ENCODE measurements around the gene SLC44A1. TPM values are rescaled to one million over a fixed set of nuclear protein-coding genes. Genes with fewer than 3 reads are reported as not detected.

Gene SLC44A1
- total RNA-seq, 4 donors from 2014 or later = 39.3 to 94.1 (median 58.3) TPM

DNA sequence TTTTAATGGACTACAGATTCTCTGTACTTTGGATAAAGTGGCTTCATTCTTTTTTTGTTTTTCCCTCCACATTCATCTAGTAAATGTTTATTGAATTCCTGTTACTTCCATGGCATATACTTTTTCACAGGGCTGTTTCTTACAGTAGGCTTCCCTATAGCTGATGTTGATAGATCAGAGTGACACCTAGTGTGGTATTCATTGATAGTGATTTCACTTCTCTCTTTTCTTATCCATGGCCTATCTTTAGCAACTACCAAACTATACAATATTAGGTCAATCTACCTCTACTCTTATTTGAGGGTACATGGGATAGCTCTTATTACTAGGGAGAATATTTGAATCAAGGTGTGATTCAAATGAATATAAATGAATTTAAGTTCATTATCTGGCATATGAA lies 239.2 kb downstream of the SLC44A1 start:
- H3K4me1 ChIP-seq = no peaks in the 10 kb centered on the region
- intact Hi-C loops (cut with DNase I; ENCODE audit: low total_unique reads) = no loop called here

DNA sequence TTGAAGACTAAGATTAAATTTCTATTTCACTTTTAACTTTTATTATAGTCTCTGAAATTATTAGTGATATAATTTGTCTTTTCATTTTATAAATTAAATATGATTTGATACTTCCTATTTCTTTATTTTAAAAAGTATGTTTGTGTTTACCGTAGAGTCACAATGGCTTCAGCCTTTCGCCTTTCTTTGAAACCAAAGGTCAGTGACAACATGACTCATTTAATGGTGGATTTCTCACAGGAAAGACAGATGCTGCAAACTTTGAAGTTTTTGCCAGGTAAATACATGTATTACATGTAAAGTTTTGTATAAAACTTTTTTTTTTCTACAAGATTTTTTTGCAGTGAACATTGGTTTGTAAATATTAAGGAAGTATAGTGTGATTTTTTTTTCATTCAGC lies 239.8 kb downstream of the SLC44A1 start:
- Histone ChIP-seq H3K27ac (no peak overlapping the region), H3K27me3 (no peaks in the 10 kb centered on the region), H3K36me3 (no peaks in the 10 kb centered on the region), H3K4me3 (no peak overlapping the region), H3K4me1 (no peaks in the 10 kb centered on the region), H3K9me3 (no peaks in the 10 kb centered on the region)
- 67 to 69% methylated on average over 2 of the region's 2 CpGs for WGBS, 2 donors (ENCODE audit: low coverage in 1 of 2)
- in situ Hi-C loops (cut with MboI; ENCODE audit: low pct_ligation_motif_present in 1 of 4, low pct_unique_long_range_greater_than_20kb in 1 of 4, low sequenced_read_pairs in 3 of 4) = no loop called here
- DNase-seq = no peak
- intact Hi-C loops (cut with DNase I; ENCODE audit: low total_unique reads) = no loop called here
- TF ChIP-seq, protein P1, sequence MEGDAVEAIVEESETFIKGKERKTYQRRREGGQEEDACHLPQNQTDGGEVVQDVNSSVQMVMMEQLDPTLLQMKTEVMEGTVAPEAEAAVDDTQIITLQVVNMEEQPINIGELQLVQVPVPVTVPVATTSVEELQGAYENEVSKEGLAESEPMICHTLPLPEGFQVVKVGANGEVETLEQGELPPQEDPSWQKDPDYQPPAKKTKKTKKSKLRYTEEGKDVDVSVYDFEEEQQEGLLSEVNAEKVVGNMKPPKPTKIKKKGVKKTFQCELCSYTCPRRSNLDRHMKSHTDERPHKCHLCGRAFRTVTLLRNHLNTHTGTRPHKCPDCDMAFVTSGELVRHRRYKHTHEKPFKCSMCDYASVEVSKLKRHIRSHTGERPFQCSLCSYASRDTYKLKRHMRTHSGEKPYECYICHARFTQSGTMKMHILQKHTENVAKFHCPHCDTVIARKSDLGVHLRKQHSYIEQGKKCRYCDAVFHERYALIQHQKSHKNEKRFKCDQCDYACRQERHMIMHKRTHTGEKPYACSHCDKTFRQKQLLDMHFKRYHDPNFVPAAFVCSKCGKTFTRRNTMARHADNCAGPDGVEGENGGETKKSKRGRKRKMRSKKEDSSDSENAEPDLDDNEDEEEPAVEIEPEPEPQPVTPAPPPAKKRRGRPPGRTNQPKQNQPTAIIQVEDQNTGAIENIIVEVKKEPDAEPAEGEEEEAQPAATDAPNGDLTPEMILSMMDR (IDR thresholded peaks at IDR 0.05) = no peak
- TF ChIP-seq EP300 (IDR thresholded peaks at IDR 0.05; ENCODE audit: low read depth) (no peak), POLR2A (IDR thresholded peaks at IDR 0.05) (no peak), POLR2AphosphoS5 (IDR thresholded peaks at IDR 0.05) (no peak)

More for the DNA sequence above, 239.2 kb downstream of the SLC44A1 start:
- no peak overlapping the region for H3K4me3 ChIP-seq
- TF ChIP-seq POLR2AphosphoS5 (IDR thresholded peaks at IDR 0.05) (no peak), EP300 (IDR thresholded peaks at IDR 0.05; ENCODE audit: low read depth) (no peak), POLR2A (IDR thresholded peaks at IDR 0.05) (no peak)
- TF ChIP-seq, protein P1 (IDR thresholded peaks at IDR 0.05) = no peak
- H3K27ac ChIP-seq = no peak overlapping the region
- H3K27me3 ChIP-seq = no peaks in the 10 kb centered on the region
- no peak for DNase-seq
- in situ Hi-C loops (cut with MboI; ENCODE audit: low pct_ligation_motif_present in 1 of 4, low pct_unique_long_range_greater_than_20kb in 1 of 4, low sequenced_read_pairs in 3 of 4) = no loop called here
- H3K9me3 ChIP-seq = no peaks in the 10 kb centered on the region
- no peaks in the 10 kb centered on the region for H3K36me3 ChIP-seq

DNA sequence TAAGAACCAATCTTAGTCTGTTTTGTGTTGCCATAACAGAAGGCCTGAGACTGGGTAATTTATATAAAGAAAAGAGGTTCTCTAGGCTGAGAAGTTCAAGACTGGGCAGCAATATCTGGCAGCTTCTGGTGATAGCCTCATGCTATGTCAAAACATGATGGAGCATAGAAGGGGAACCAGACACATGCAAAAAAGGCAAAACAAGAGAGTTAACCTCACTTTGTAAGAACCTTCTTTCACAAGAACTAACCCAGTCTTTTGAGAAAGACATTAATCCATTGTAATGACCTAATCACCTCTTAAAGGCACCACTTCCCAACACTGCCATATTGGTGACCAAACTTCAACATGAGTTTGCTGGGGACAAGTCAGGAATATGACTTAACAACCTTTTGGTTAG lies 240.7 kb downstream of the SLC44A1 start:
- no peak overlapping the region for H3K4me3 ChIP-seq
- no peaks in the 10 kb centered on the region for H3K9me3 ChIP-seq
- TF ChIP-seq EP300 (IDR thresholded peaks at IDR 0.05; ENCODE audit: low read depth) (no peak), POLR2A (IDR thresholded peaks at IDR 0.05) (no peak), POLR2AphosphoS5 (IDR thresholded peaks at IDR 0.05) (no peak)
- TF ChIP-seq, protein P1 (IDR thresholded peaks at IDR 0.05) = no peak
- no peak for DNase-seq
- H3K27me3 ChIP-seq = no peaks in the 10 kb centered on the region
- no peak overlapping the region for H3K27ac ChIP-seq
- no peaks in the 10 kb centered on the region for H3K4me1 ChIP-seq
- no peaks in the 10 kb centered on the region for H3K36me3 ChIP-seq
- in situ Hi-C loops (cut with MboI; ENCODE audit: low pct_ligation_motif_present in 1 of 4, low pct_unique_long_range_greater_than_20kb in 1 of 4, low sequenced_read_pairs in 3 of 4) (no loop called here), intact Hi-C loops (cut with DNase I; ENCODE audit: low total_unique reads) (no loop called here)

Other genes starting within 250 kb of the SLC44A1 start
- gene FSD1L, start 203.4 kb downstream of the SLC44A1 start, total RNA-seq = 10 to 100 TPM in 1 of 4 donors, 1 to 10 TPM in 3; 1.8 to 16.8 (median 7.0) TPM